DMS153 treated with DMSO at 0.1 percent for 48 hours (cell line): ENCODE measurements around the gene RPIA.

Experiments
- DNase-seq: peaks from one replicate; lab custom pipeline; 2025; ENCODE audit not compliant: unreplicated experiment; lab: John Stamatoyannopoulos, UW

RPIA gene

GRCh38 chr2:88684519-88684918 lies 7.0 kb upstream of the RPIA start:
- no peak for DNase-seq

GRCh38 chr2:88686320-88686719 lies 5.2 kb upstream of the RPIA start:
- no peak for DNase-seq

- DNase-seq: no peak
These were observed 4.1 kb upstream of the RPIA start for GRCh38 chr2:88687384-88687783.

GRCh38 chr2:88690591-88691338 lies 708 bp upstream of the RPIA start:
- DNase-seq: no peak

GRCh38 chr2:88692187-88692586 lies 714 bp downstream of the RPIA start:
- no peak for DNase-seq

- no peak for DNase-seq
These were observed 2.5 kb downstream of the RPIA start for GRCh38 chr2:88693911-88694414.

- DNase-seq: no peak
These were observed 5.1 kb downstream of the RPIA start for GRCh38 chr2:88696611-88697010.

- no peak for DNase-seq
These were observed 6.0 kb downstream of the RPIA start for GRCh38 chr2:88697370-88698026.

- no peak for DNase-seq
These were observed 6.5 kb downstream of the RPIA start for GRCh38 chr2:88698027-88698413.

- no peak for DNase-seq
These were observed 7.2 kb downstream of the RPIA start for GRCh38 chr2:88698498-88699233.

GRCh38 chr2:88707003-88707402 lies 15.5 kb downstream of the RPIA start:
- DNase-seq: no peak

- DNase-seq: no peak
These were observed 17.7 kb downstream of the RPIA start for GRCh38 chr2:88709181-88709631.

- DNase-seq: no peak
These were observed 19.8 kb downstream of the RPIA start for GRCh38 chr2:88711289-88711688.

- no peak for DNase-seq
These were observed 20.4 kb downstream of the RPIA start for GRCh38 chr2:88711897-88712296.

GRCh38 chr2:88713408-88713807 lies 21.9 kb downstream of the RPIA start:
- no peak for DNase-seq

GRCh38 chr2:88714667-88715066 lies 23.2 kb downstream of the RPIA start:
- DNase-seq: no peak

GRCh38 chr2:88720399-88720798 lies 28.9 kb downstream of the RPIA start:
- DNase-seq: no peak

- DNase-seq: no peak
These were observed 29.8 kb downstream of the RPIA start for GRCh38 chr2:88721268-88721667.

GRCh38 chr2:88724643-88725332 lies 33.3 kb downstream of the RPIA start:
- no peak for DNase-seq

GRCh38 chr2:88729061-88729745 lies 37.7 kb downstream of the RPIA start:
- DNase-seq: no peak
